SU-DHL-6 (cell line): ENCODE measurements around the gene SEC24B.

Experiments
- H2AFZ ChIP-seq: fragments of 200-600 bp; sonication (generic); 2 replicates; pipeline ENCODE4 v1.6.1; 2014; ENCODE audit warnings: low read depth, mild to moderate bottlenecking, moderate library complexity, mixed read lengths, antibody characterized with exemption, low read length; ENCODE audit not compliant: severe bottlenecking
- H3F3A ChIP-seq: fragments of 200-600 bp; shearing (Covaris generic); 2 replicates; pipeline ENCODE4 v1.6.0; 2016; ENCODE audit warnings: antibody characterized with exemption, mild to moderate bottlenecking; ENCODE audit not compliant: insufficient read depth
- H3K27ac ChIP-seq: fragments of 200-600 bp; sonication (generic); 2 replicates; pipeline ENCODE4 v1.5.1; 2016; ENCODE audit warnings: low read depth, mild to moderate bottlenecking, low read length, moderate library complexity, mixed read lengths
- H3K27me3 ChIP-seq: fragments of 200-600 bp; sonication (generic), shearing (Covaris generic); 2 replicates; pipeline ENCODE4 v1.6.0; 2014; ENCODE audit warnings: mild to moderate bottlenecking, low read length
- H3K36me3 ChIP-seq: fragments of 200-600 bp; sonication (generic); 2 replicates; pipeline ENCODE4 v1.6.1; 2014; ENCODE audit warnings: mild to moderate bottlenecking, low read length, mixed read lengths
- H3K4me2 ChIP-seq: fragments of 300-600, 200-600 bp; shearing (Covaris generic), sonication (generic); 2 replicates; pipeline ENCODE4 v1.6.0; 2014; ENCODE audit warnings: low read length, low read depth, mild to moderate bottlenecking; ENCODE audit not compliant: poor library complexity, severe bottlenecking
- H3K4me3 ChIP-seq: fragments of 200-600 bp; sonication (generic); 2 replicates; pipeline ENCODE4 v1.5.1; 2014; ENCODE audit warnings: antibody characterized with exemption, low read length, mild to moderate bottlenecking, mixed read lengths; ENCODE audit not compliant: insufficient read depth, poor library complexity, severe bottlenecking
- H3K79me2 ChIP-seq: fragments of 200-600 bp; sonication (generic); 2 replicates; pipeline ENCODE4 v1.6.1; 2014; ENCODE audit warnings: mild to moderate bottlenecking, low read length, moderate library complexity; ENCODE audit not compliant: insufficient read depth
- H3K9ac ChIP-seq: fragments of 200-600 bp; sonication (generic); 2 replicates; pipeline ENCODE4 v1.7.0; 2014; ENCODE audit warnings: mild to moderate bottlenecking, low read length
- H3K9me2 ChIP-seq: fragments of 200-600 bp; sonication (generic); replicated peaks from 2 replicates; pipeline ENCODE4 v1.6.1; 2014; ENCODE audit warnings: low read length; ENCODE audit not compliant: insufficient read depth
- H3K9me3 ChIP-seq: fragments of 200-600 bp; sonication (generic); 2 replicates; pipeline ENCODE4 v1.6.1; 2014; ENCODE audit warnings: low read length, mixed read lengths; ENCODE audit not compliant: insufficient read depth
- H4K20me1 ChIP-seq: fragments of 200-600 bp; sonication (generic); 2 replicates; pipeline ENCODE4 v1.6.1; 2014; ENCODE audit warnings: low read depth, mild to moderate bottlenecking, antibody characterized with exemption, low read length, moderate library complexity, mixed read lengths
- CTCF ChIP-seq: fragments of 200-600 bp; sonication (generic); IDR thresholded peaks from one replicate; pipeline ENCODE4 v1.5.1; 2017; ENCODE audit warnings: antibody characterized with exemption, mild to moderate bottlenecking, low read length, moderate library complexity; ENCODE audit not compliant: insufficient read depth, poor library complexity, severe bottlenecking
- EZH2phosphoT487 ChIP-seq: fragments of 200-600 bp; sonication (generic), shearing (Covaris generic); conservative IDR thresholded peaks from 2 replicates; pipeline ENCODE4 v1.6.1; 2018; ENCODE audit warnings: mild to moderate bottlenecking, antibody characterized with exemption, low read length, moderate library complexity, mixed read lengths

Gene SEC24B

GRCh38 chr4:109418588-109418987, 15.0 kb upstream of the SEC24B start:
- no peak overlapping the region for H3K27ac ChIP-seq

GRCh38 chr4:109419679-109420078, 13.9 kb upstream of the SEC24B start:
- TF ChIP-seq CTCF (no peak), EZH2phosphoT487 (no peak)
- H2AFZ ChIP-seq = no peak overlapping the region
- no peak overlapping the region for H3K27ac ChIP-seq
- no peaks in the 10 kb centered on the region for H3K79me2 ChIP-seq
- no peaks in the 10 kb centered on the region for H3F3A ChIP-seq
- no peaks in the 10 kb centered on the region for H3K36me3 ChIP-seq
- H3K9ac ChIP-seq = no peak overlapping the region
- H3K4me2 ChIP-seq = no peak overlapping the region
- H3K9me3 ChIP-seq = no peaks in the 10 kb centered on the region
- no peaks in the 10 kb centered on the region for H3K27me3 ChIP-seq
- H3K9me2 ChIP-seq = no peaks in the 10 kb centered on the region
- H4K20me1 ChIP-seq = no peaks in the 10 kb centered on the region
- H3K4me3 ChIP-seq = no peak overlapping the region

More at GRCh38 chr4:109418588-109418987, 15.0 kb upstream of the SEC24B start:
- H3K9me3 ChIP-seq = no peaks in the 10 kb centered on the region
- no peaks in the 10 kb centered on the region for H3K36me3 ChIP-seq
- no peaks in the 10 kb centered on the region for H3F3A ChIP-seq
- no peak overlapping the region for H3K4me3 ChIP-seq
- H3K27me3 ChIP-seq = no peaks in the 10 kb centered on the region
- H3K9me2 ChIP-seq = no peaks in the 10 kb centered on the region
- no peak overlapping the region for H3K9ac ChIP-seq
- TF ChIP-seq CTCF (no peak), EZH2phosphoT487 (no peak)
- H3K4me2 ChIP-seq = no peak overlapping the region
- H3K79me2 ChIP-seq = no peaks in the 10 kb centered on the region
- H4K20me1 ChIP-seq = no peaks in the 10 kb centered on the region
- H2AFZ ChIP-seq = no peak overlapping the region

- no peak for TF ChIP-seq CTCF
- no peak for TF ChIP-seq EZH2phosphoT487
- no peak overlapping the region for H3K4me2 ChIP-seq
- H4K20me1 ChIP-seq = no peaks in the 10 kb centered on the region
- no peaks in the 10 kb centered on the region for H3F3A ChIP-seq
- H3K4me3 ChIP-seq = no peak overlapping the region
- H3K36me3 ChIP-seq = no peaks in the 10 kb centered on the region
- H2AFZ ChIP-seq = no peak overlapping the region
- H3K79me2 ChIP-seq = no peaks in the 10 kb centered on the region
- no peaks in the 10 kb centered on the region for H3K27me3 ChIP-seq
- no peak overlapping the region for H3K9ac ChIP-seq
- no peaks in the 10 kb centered on the region for H3K9me2 ChIP-seq
- H3K27ac ChIP-seq = no peak overlapping the region
- H3K9me3 ChIP-seq = no peaks in the 10 kb centered on the region
Observed at GRCh38 chr4:109424093-109424841, 9.3 kb upstream of the SEC24B start.
